Measurements from ENCODE around the gene DACH1.

Gene DACH1

GRCh38 chr13:71703138-71703537, 163.9 kb downstream of the DACH1 start:
- no peak overlapping the region for H3K9ac ChIP-seq (ENCODE audit: low read depth, low read length)
- H3K27ac ChIP-seq (ENCODE audit: low read depth, low read length), result no peak overlapping the region
- no peaks in the 10 kb centered on the region for H3K4me1 ChIP-seq (ENCODE audit: control insufficient read depth, insufficient read depth, low read length)
- no peaks in the 10 kb centered on the region for H3K9me3 ChIP-seq (ENCODE audit: control insufficient read depth, insufficient read depth, low read length)
- no peaks in the 10 kb centered on the region for H3K27me3 ChIP-seq (ENCODE audit: control insufficient read depth, insufficient read depth, low read length)
- no peak overlapping the region for H3K4me3 ChIP-seq (ENCODE audit: low read depth, low read length)
- H3K36me3 ChIP-seq (ENCODE audit: control insufficient read depth, insufficient read depth, low read length), result no peaks in the 10 kb centered on the region

- Histone ChIP-seq H3K27me3 (ENCODE audit: control insufficient read depth, insufficient read depth, low read length) (no peaks in the 10 kb centered on the region), H3K4me3 (ENCODE audit: low read depth, low read length) (no peak overlapping the region), H3K27ac (ENCODE audit: low read depth, low read length) (no peak overlapping the region), H3K4me1 (ENCODE audit: control insufficient read depth, insufficient read depth, low read length) (no peaks in the 10 kb centered on the region), H3K9me3 (ENCODE audit: control insufficient read depth, insufficient read depth, low read length) (no peaks in the 10 kb centered on the region), H3K36me3 (ENCODE audit: control insufficient read depth, insufficient read depth, low read length) (no peaks in the 10 kb centered on the region), H3K9ac (ENCODE audit: low read depth, low read length) (no peak overlapping the region)
These were observed 164.8 kb downstream of the DACH1 start for GRCh38 chr13:71702253-71702652.

GRCh38 chr13:71701741-71702140, 165.3 kb downstream of the DACH1 start:
- H3K36me3 ChIP-seq (ENCODE audit: control insufficient read depth, insufficient read depth, low read length), result no peaks in the 10 kb centered on the region
- H3K4me1 ChIP-seq (ENCODE audit: control insufficient read depth, insufficient read depth, low read length), result no peaks in the 10 kb centered on the region
- H3K27me3 ChIP-seq (ENCODE audit: control insufficient read depth, insufficient read depth, low read length), result no peaks in the 10 kb centered on the region
- H3K4me3 ChIP-seq (ENCODE audit: low read depth, low read length), result no peak overlapping the region
- H3K9me3 ChIP-seq (ENCODE audit: control insufficient read depth, insufficient read depth, low read length), result no peaks in the 10 kb centered on the region
- H3K9ac ChIP-seq (ENCODE audit: low read depth, low read length), result no peak overlapping the region
- no peak overlapping the region for H3K27ac ChIP-seq (ENCODE audit: low read depth, low read length)

- Histone ChIP-seq H3K9ac (ENCODE audit: low read depth, low read length) (no peak overlapping the region), H3K4me3 (ENCODE audit: low read depth, low read length) (no peak overlapping the region), H3K9me3 (ENCODE audit: control insufficient read depth, insufficient read depth, low read length) (no peaks in the 10 kb centered on the region), H3K27me3 (ENCODE audit: control insufficient read depth, insufficient read depth, low read length) (no peaks in the 10 kb centered on the region), H3K4me1 (ENCODE audit: control insufficient read depth, insufficient read depth, low read length) (no peaks in the 10 kb centered on the region), H3K36me3 (ENCODE audit: control insufficient read depth, insufficient read depth, low read length) (no peaks in the 10 kb centered on the region), H3K27ac (ENCODE audit: low read depth, low read length) (no peak overlapping the region)
These were observed 167.7 kb downstream of the DACH1 start for GRCh38 chr13:71699342-71699741.

- no peaks in the 10 kb centered on the region for H3K4me1 ChIP-seq (ENCODE audit: control insufficient read depth, insufficient read depth, low read length)
- no peaks in the 10 kb centered on the region for H3K9me3 ChIP-seq (ENCODE audit: control insufficient read depth, insufficient read depth, low read length)
- H3K4me3 ChIP-seq (ENCODE audit: low read depth, low read length), result no peak overlapping the region
- H3K27me3 ChIP-seq (ENCODE audit: control insufficient read depth, insufficient read depth, low read length), result no peaks in the 10 kb centered on the region
- H3K9ac ChIP-seq (ENCODE audit: low read depth, low read length), result no peak overlapping the region
- no peaks in the 10 kb centered on the region for H3K36me3 ChIP-seq (ENCODE audit: control insufficient read depth, insufficient read depth, low read length)
- no peak overlapping the region for H3K27ac ChIP-seq (ENCODE audit: low read depth, low read length)
These were observed 171.3 kb downstream of the DACH1 start for GRCh38 chr13:71695662-71696061.

- H3K9me3 ChIP-seq (ENCODE audit: control insufficient read depth, insufficient read depth, low read length), result no peaks in the 10 kb centered on the region
- peaks cover 65% of the 10 kb centered on the region for H3K27me3 ChIP-seq (ENCODE audit: control insufficient read depth, insufficient read depth, low read length)
These were observed 181.9 kb downstream of the DACH1 start for GRCh38 chr13:71685072-71685471.

GRCh38 chr13:71681901-71682613, 184.9 kb downstream of the DACH1 start:
- Histone ChIP-seq H3K27me3 (ENCODE audit: control insufficient read depth, insufficient read depth, low read length) (peaks cover 49% of the 10 kb centered on the region), H3K4me1 (ENCODE audit: control insufficient read depth, insufficient read depth, low read length) (peaks cover 30% of the 10 kb centered on the region), H3K27ac (ENCODE audit: low read depth, low read length) (no peak overlapping the region), H3K9me3 (ENCODE audit: control insufficient read depth, insufficient read depth, low read length) (no peaks in the 10 kb centered on the region), H3K36me3 (ENCODE audit: control insufficient read depth, insufficient read depth, low read length) (no peaks in the 10 kb centered on the region), H3K4me3 (ENCODE audit: low read depth, low read length) (no peak overlapping the region), H3K9ac (ENCODE audit: low read depth, low read length) (no peak overlapping the region)

More at GRCh38 chr13:71685072-71685471, 181.9 kb downstream of the DACH1 start:
- Histone ChIP-seq H3K27ac (ENCODE audit: low read depth, low read length) (peak overlapping the region; percentile 69), H3K9ac (ENCODE audit: low read depth, low read length) (no peak overlapping the region), H3K4me3 (ENCODE audit: low read depth, low read length) (0 out of 2 replicates have a peak overlapping the region, but pooled peaks have one; percentile 14), H3K4me1 (ENCODE audit: control insufficient read depth, insufficient read depth, low read length) (peaks cover 30% of the 10 kb centered on the region), H3K36me3 (ENCODE audit: control insufficient read depth, insufficient read depth, low read length) (no peaks in the 10 kb centered on the region)

- H3K36me3 ChIP-seq (ENCODE audit: control insufficient read depth, insufficient read depth, low read length), result no peaks in the 10 kb centered on the region
- peaks cover 5% of the 10 kb centered on the region for H3K27me3 ChIP-seq (ENCODE audit: control insufficient read depth, insufficient read depth, low read length)
- no peak overlapping the region for H3K27ac ChIP-seq (ENCODE audit: low read depth, low read length)
- H3K4me1 ChIP-seq (ENCODE audit: control insufficient read depth, insufficient read depth, low read length), result no peaks in the 10 kb centered on the region
- no peak overlapping the region for H3K9ac ChIP-seq (ENCODE audit: low read depth, low read length)
- no peaks in the 10 kb centered on the region for H3K9me3 ChIP-seq (ENCODE audit: control insufficient read depth, insufficient read depth, low read length)
- H3K4me3 ChIP-seq (ENCODE audit: low read depth, low read length), result no peak overlapping the region
These were observed 189.9 kb downstream of the DACH1 start for GRCh38 chr13:71677124-71677523.

- no peak overlapping the region for H3K27ac ChIP-seq (ENCODE audit: low read depth, low read length)
- no peaks in the 10 kb centered on the region for H3K4me1 ChIP-seq (ENCODE audit: control insufficient read depth, insufficient read depth, low read length)
- no peaks in the 10 kb centered on the region for H3K9me3 ChIP-seq (ENCODE audit: control insufficient read depth, insufficient read depth, low read length)
- no peaks in the 10 kb centered on the region for H3K27me3 ChIP-seq (ENCODE audit: control insufficient read depth, insufficient read depth, low read length)
- no peak overlapping the region for H3K4me3 ChIP-seq (ENCODE audit: low read depth, low read length)
- no peak overlapping the region for H3K9ac ChIP-seq (ENCODE audit: low read depth, low read length)
- no peaks in the 10 kb centered on the region for H3K36me3 ChIP-seq (ENCODE audit: control insufficient read depth, insufficient read depth, low read length)
These were observed 194.5 kb downstream of the DACH1 start for GRCh38 chr13:71672512-71672911.

- H3K36me3 ChIP-seq (ENCODE audit: control insufficient read depth, insufficient read depth, low read length), result no peaks in the 10 kb centered on the region
- H3K9me3 ChIP-seq (ENCODE audit: control insufficient read depth, insufficient read depth, low read length), result no peaks in the 10 kb centered on the region
- peaks cover 10% of the 10 kb centered on the region for H3K4me1 ChIP-seq (ENCODE audit: control insufficient read depth, insufficient read depth, low read length)
- no peak overlapping the region for H3K27ac ChIP-seq (ENCODE audit: low read depth, low read length)
- H3K27me3 ChIP-seq (ENCODE audit: control insufficient read depth, insufficient read depth, low read length), result no peaks in the 10 kb centered on the region
- H3K9ac ChIP-seq (ENCODE audit: low read depth, low read length), result no peak overlapping the region
- H3K4me3 ChIP-seq (ENCODE audit: low read depth, low read length), result no peak overlapping the region
These were observed 203.6 kb downstream of the DACH1 start for GRCh38 chr13:71663431-71663830.

GRCh38 chr13:71661921-71662320, 205.1 kb downstream of the DACH1 start:
- peaks cover 10% of the 10 kb centered on the region for H3K4me1 ChIP-seq (ENCODE audit: control insufficient read depth, insufficient read depth, low read length)
- no peaks in the 10 kb centered on the region for H3K9me3 ChIP-seq (ENCODE audit: control insufficient read depth, insufficient read depth, low read length)
- H3K36me3 ChIP-seq (ENCODE audit: control insufficient read depth, insufficient read depth, low read length), result no peaks in the 10 kb centered on the region
- H3K4me3 ChIP-seq (ENCODE audit: low read depth, low read length), result no peak overlapping the region
- H3K9ac ChIP-seq (ENCODE audit: low read depth, low read length), result no peak overlapping the region
- no peak overlapping the region for H3K27ac ChIP-seq (ENCODE audit: low read depth, low read length)
- no peaks in the 10 kb centered on the region for H3K27me3 ChIP-seq (ENCODE audit: control insufficient read depth, insufficient read depth, low read length)

Measured in HUES48 (cell line).